DND-41 (cell line): ENCODE measurements around the gene TNRC6A.

Source experiments
- ATAC-seq: fragments of 200-7000 bp; cut with Tn5 transposase; 3 replicates; pipeline ENCODE4 v1.9.1; 2021; ENCODE audit warnings: low read depth; ENCODE audit not compliant: insufficient read depth
- DNase-seq: peaks from one replicate; pipeline ENCODE4 v3.0.0-alpha.2; 2020
- H2AFZ ChIP-seq: 2 replicates; pipeline ENCODE4 v1.6.0; 2012; ENCODE audit warnings: low read depth, low read length
- H3K27ac ChIP-seq: 2 replicates; pipeline ENCODE4 v1.5.1; 2012; ENCODE audit warnings: low read length, inconsistent platforms
- H3K27me3 ChIP-seq: fragments of 200-600 bp; sonication (generic); 2 replicates; pipeline ENCODE4 v1.6.0; 2012; ENCODE audit warnings: low read length, mild to moderate bottlenecking, inconsistent platforms; ENCODE audit not compliant: insufficient read depth, poor library complexity
- H3K36me3 ChIP-seq: 2 replicates; pipeline ENCODE4 v1.5.1; 2012; ENCODE audit warnings: low read length, inconsistent platforms; ENCODE audit not compliant: insufficient read depth
- H3K4me1 ChIP-seq: 2 replicates; pipeline ENCODE4 v1.5.1; 2012; ENCODE audit warnings: mild to moderate bottlenecking, low read length; ENCODE audit not compliant: insufficient read depth
- H3K4me2 ChIP-seq: 2 replicates; pipeline ENCODE4 v1.6.0; 2012; ENCODE audit warnings: mild to moderate bottlenecking, moderate library complexity, low read length, inconsistent platforms; ENCODE audit not compliant: insufficient read depth
- H3K4me3 ChIP-seq, 2 experiments: fragments of 200-600 bp in 1 of 2; shearing (Covaris generic) in 1 of 2; 2 replicates each; pipeline ENCODE4 v1.5.1; 2012 to 2016; ENCODE audit warnings: inconsistent platforms in 2 of 2, low read length in 2 of 2, mild to moderate bottlenecking in 2 of 2, low read depth in 1 of 2, moderate library complexity in 1 of 2
- H3K79me2 ChIP-seq: 2 replicates; pipeline ENCODE4 v1.6.0; 2012; ENCODE audit warnings: low read length, inconsistent platforms; ENCODE audit not compliant: insufficient read depth
- H3K9ac ChIP-seq: 2 replicates; pipeline ENCODE4 v1.6.0; 2012; ENCODE audit warnings: low read depth, mild to moderate bottlenecking, inconsistent platforms, low read length, moderate library complexity
- H3K9me3 ChIP-seq: 2 replicates; pipeline ENCODE4 v1.5.1; 2012; ENCODE audit warnings: low read length, moderate library complexity, mild to moderate bottlenecking, inconsistent platforms; ENCODE audit not compliant: insufficient read depth, severe bottlenecking
- H4K20me1 ChIP-seq: 2 replicates; pipeline ENCODE4 v1.6.0; 2012; ENCODE audit warnings: low read length; ENCODE audit not compliant: insufficient read depth
- EZH2 ChIP-seq: IDR thresholded peaks from 3 replicates; pipeline ENCODE4 v1.6.1; 2012; ENCODE audit warnings: borderline replicate concordance, low read depth, mild to moderate bottlenecking, moderate library complexity, low read length, inconsistent platforms; ENCODE audit not compliant: severe bottlenecking
- TF ChIP-seq, protein P1 (sequence below): IDR thresholded peaks from 2 replicates; pipeline ENCODE4 v1.5.1; 2012; ENCODE audit warnings: borderline replicate concordance, low read length, moderate library complexity, mild to moderate bottlenecking; ENCODE audit not compliant: poor library complexity, severe bottlenecking; ENCODE audit errors: extremely low read depth

TNRC6A gene

GRCh38 chr16:24773771-24774427 is 44.4 kb downstream of the TNRC6A start:
- no peak overlapping the region for H3K9ac ChIP-seq
- H3K27ac ChIP-seq, result no peak overlapping the region
- TF ChIP-seq EZH2, result no peak
- TF ChIP-seq, protein P1, sequence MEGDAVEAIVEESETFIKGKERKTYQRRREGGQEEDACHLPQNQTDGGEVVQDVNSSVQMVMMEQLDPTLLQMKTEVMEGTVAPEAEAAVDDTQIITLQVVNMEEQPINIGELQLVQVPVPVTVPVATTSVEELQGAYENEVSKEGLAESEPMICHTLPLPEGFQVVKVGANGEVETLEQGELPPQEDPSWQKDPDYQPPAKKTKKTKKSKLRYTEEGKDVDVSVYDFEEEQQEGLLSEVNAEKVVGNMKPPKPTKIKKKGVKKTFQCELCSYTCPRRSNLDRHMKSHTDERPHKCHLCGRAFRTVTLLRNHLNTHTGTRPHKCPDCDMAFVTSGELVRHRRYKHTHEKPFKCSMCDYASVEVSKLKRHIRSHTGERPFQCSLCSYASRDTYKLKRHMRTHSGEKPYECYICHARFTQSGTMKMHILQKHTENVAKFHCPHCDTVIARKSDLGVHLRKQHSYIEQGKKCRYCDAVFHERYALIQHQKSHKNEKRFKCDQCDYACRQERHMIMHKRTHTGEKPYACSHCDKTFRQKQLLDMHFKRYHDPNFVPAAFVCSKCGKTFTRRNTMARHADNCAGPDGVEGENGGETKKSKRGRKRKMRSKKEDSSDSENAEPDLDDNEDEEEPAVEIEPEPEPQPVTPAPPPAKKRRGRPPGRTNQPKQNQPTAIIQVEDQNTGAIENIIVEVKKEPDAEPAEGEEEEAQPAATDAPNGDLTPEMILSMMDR, result no peak
- H3K4me1 ChIP-seq, result no peaks in the 10 kb centered on the region
- ATAC-seq, result no peak
- DNase-seq, result no peak
- no peak overlapping the region for H3K4me3 ChIP-seq
- peaks cover 36% of the 10 kb centered on the region for H4K20me1 ChIP-seq
- peaks cover 80% of the 10 kb centered on the region for H3K79me2 ChIP-seq
- peaks cover 68% of the 10 kb centered on the region for H3K36me3 ChIP-seq
- H3K4me2 ChIP-seq, result no peak overlapping the region
- no peaks in the 10 kb centered on the region for H3K27me3 ChIP-seq
- no peaks in the 10 kb centered on the region for H3K9me3 ChIP-seq
- H2AFZ ChIP-seq, result no peak overlapping the region

DNA sequence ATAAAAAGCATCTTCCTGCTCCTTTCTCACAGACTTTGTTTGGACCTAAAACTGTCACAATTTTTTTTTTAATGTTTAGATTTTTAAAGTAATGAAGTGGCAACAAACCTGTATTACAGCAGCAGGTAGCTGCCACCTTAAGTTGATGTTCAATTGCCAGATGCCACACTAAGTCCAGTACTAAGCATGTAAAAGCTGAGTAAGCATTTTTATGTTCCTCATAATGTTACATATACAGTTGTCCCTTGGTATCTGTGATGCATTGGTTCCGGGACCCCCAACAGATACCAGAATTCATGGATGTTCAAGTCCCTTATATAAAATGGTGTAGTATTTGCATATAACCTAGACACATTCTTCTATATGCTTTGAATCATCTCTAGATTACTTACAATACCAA is 45.1 kb downstream of the TNRC6A start:
- Histone ChIP-seq H3K4me2 (no peak overlapping the region), H3K4me1 (no peaks in the 10 kb centered on the region), H3K79me2 (peaks cover 79% of the 10 kb centered on the region), H3K36me3 (peaks cover 74% of the 10 kb centered on the region), H3K9me3 (no peaks in the 10 kb centered on the region), H3K27ac (no peak overlapping the region), H3K9ac (no peak overlapping the region), H4K20me1 (peaks cover 34% of the 10 kb centered on the region), H3K27me3 (no peaks in the 10 kb centered on the region), H2AFZ (no peak overlapping the region), H3K4me3 (no peak overlapping the region)
- DNase-seq (no peak), ATAC-seq (no peak)
- TF ChIP-seq, protein P1, result no peak
- no peak for TF ChIP-seq EZH2

DNA sequence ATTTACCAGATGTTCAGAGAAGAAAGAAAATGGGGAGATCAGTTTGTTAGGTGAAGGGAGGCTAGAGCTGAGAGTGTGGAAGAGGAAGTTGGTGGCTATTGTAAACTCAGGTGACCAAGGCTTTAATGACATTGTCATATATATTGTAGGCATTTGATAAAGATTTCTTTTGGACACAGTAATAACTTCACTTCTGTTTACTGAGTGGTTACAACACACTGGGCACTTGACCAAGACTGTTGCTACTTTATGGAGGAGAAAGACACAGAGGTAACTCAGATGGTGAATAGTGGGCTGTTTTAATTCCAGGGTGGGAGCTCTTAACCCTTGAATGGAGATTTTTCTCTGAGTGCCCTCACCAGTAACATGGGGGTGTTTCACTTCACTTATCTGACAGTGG is 46.0 kb downstream of the TNRC6A start:
- H3K27me3 ChIP-seq, result no peaks in the 10 kb centered on the region
- no peak overlapping the region for H2AFZ ChIP-seq
- no peak for ATAC-seq
- H3K9me3 ChIP-seq, result no peaks in the 10 kb centered on the region
- no peak overlapping the region for H3K9ac ChIP-seq
- H3K27ac ChIP-seq, result no peak overlapping the region
- no peak overlapping the region for H3K4me2 ChIP-seq
- TF ChIP-seq, protein P1, result no peak
- no peak for TF ChIP-seq EZH2
- peaks cover 69% of the 10 kb centered on the region for H3K79me2 ChIP-seq
- peaks cover 25% of the 10 kb centered on the region for H4K20me1 ChIP-seq
- no peak overlapping the region for H3K4me3 ChIP-seq
- no peaks in the 10 kb centered on the region for H3K4me1 ChIP-seq
- peaks cover 77% of the 10 kb centered on the region for H3K36me3 ChIP-seq
- DNase-seq, result no peak
